Ascending aorta (tissue), 2 donors: ENCODE results near the gene CELF2. TPM values are rescaled to one million over a fixed set of nuclear protein-coding genes. Genes with fewer than 3 reads are reported as not detected.
A peak's percentile ranks its signal among the peaks of the same experiment; 100 is the strongest.

Source experiments
- DNase-seq, 2 donors: peaks; one replicate each; pipeline ENCODE4 v3.0.0-alpha.2; 2019; ENCODE audit warnings: low spot score in 2 of 2
- H3K27ac ChIP-seq, 2 donors: fragments of 200-600 bp; sonication (generic); one replicate each; pipeline ENCODE4 v1.5.1; 2016 to 2017; ENCODE audit warnings: mild to moderate bottlenecking in 1 of 2
- H3K27me3 ChIP-seq: fragments of 200-600 bp; sonication (generic); one replicate; pipeline ENCODE4 v1.5.1; 2017
- H3K36me3 ChIP-seq, 2 donors: fragments of 200-600 bp; sonication (generic); one replicate each; pipeline ENCODE4 v1.5.1; 2016
- H3K4me1 ChIP-seq, 2 donors: fragments of 200-600 bp; sonication (generic); one replicate each; pipeline ENCODE4 v1.5.1; 2016 to 2017; ENCODE audit warnings: mild to moderate bottlenecking in 1 of 2
- H3K4me3 ChIP-seq, 2 donors: fragments of 200-600 bp; sonication (generic); one replicate each; pipeline ENCODE4 v1.5.1; 2016 to 2017; ENCODE audit warnings: mild to moderate bottlenecking in 1 of 2
- H3K9me3 ChIP-seq, 2 donors: fragments of 200-600 bp; sonication (generic); one replicate each; pipeline ENCODE4 v1.5.1; 2016
- intact Hi-C: fragments of 100-400 bp; cut with DNase I; formaldehyde crosslinking; loops from one replicate; pipeline ENCODE4 v1.15.1; 2023
- total RNA-seq: library from RNA; depleted of rRNA; stranded (reverse); fragments of >200 nt; gene quantifications from one replicate; pipeline ENCODE4 v1.1.0, GENCODE V29; 2016
- TF ChIP-seq, protein P1 (sequence below), 3 experiments: fragments of 200-600 bp in 2 of 3; fragments of 450-650 bp in 1 of 3; sonication (generic) in 2 of 3; IDR thresholded peaks; one replicate each; pipeline ENCODE4 v1.5.1; 2016 to 2019; ENCODE audit warnings: antibody characterized with exemption in 3 of 3, mild to moderate bottlenecking in 1 of 3, moderate library complexity in 1 of 3

The CELF2 gene
- total RNA-seq, 1 donor from 2014 or later, result 26.6 TPM

DNA sequence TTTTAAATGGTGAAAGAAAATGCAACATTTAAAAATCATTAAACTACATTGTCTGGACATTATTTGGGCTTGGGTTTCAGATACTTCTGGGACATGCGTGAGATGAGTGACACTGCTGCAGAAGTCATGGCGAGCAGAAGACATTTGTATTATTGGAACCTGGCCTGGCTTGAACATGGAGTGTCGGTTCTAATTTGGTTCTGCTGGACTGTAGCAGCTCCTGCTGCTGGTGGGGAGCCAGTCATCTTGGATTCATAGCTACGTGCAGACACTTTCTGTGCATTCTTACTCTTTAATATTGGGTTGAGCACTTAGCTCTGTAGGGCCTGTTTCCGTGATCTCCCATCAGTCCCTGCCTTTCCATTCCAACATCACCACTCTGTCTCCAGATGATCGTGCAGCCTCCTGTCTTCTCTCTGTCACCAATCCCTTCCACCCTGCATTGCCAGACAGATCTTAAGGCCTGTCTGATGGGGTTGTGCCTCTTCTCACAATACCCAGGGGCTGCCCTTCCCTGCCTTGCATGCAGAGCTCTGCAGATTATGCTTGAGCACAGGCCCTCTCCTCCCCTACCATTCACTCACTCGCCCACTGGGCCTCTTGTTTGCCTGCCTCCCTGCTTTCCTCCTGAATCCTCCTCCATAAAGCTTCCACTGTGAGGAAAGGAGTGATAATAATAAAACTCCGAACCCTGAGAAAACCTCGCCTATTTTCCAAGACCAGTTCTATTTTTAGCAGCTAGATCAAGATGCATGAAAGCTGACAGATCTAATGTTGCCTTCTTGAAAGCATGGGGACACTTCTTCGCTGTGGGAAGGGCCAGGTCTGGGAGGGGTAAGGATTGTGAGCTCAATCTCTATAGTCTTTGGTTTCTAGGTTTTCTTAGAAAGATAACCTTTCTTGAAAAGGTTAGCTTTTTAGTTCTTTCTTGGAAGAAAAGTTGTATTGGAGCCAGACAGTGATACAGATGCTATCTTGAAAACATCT lies 32.9 kb downstream of the CELF2 start:
- TF ChIP-seq, protein P1, sequence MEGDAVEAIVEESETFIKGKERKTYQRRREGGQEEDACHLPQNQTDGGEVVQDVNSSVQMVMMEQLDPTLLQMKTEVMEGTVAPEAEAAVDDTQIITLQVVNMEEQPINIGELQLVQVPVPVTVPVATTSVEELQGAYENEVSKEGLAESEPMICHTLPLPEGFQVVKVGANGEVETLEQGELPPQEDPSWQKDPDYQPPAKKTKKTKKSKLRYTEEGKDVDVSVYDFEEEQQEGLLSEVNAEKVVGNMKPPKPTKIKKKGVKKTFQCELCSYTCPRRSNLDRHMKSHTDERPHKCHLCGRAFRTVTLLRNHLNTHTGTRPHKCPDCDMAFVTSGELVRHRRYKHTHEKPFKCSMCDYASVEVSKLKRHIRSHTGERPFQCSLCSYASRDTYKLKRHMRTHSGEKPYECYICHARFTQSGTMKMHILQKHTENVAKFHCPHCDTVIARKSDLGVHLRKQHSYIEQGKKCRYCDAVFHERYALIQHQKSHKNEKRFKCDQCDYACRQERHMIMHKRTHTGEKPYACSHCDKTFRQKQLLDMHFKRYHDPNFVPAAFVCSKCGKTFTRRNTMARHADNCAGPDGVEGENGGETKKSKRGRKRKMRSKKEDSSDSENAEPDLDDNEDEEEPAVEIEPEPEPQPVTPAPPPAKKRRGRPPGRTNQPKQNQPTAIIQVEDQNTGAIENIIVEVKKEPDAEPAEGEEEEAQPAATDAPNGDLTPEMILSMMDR (IDR thresholded peaks at IDR 0.05), result no peak
- H3K4me3 ChIP-seq, result no peak overlapping the region
- peak overlapping the region; percentile 4 to 19 for H3K27ac ChIP-seq
- intact Hi-C loops, result no loop called here
- H3K36me3 ChIP-seq, result no peaks in the 10 kb centered on the region
- no peaks in the 10 kb centered on the region for H3K27me3 ChIP-seq
- peaks cover 3 to 35% of the 10 kb centered on the region in 2 donors for H3K4me1 ChIP-seq
- H3K9me3 ChIP-seq, result no peaks in the 10 kb centered on the region
- no peak for DNase-seq

DNA sequence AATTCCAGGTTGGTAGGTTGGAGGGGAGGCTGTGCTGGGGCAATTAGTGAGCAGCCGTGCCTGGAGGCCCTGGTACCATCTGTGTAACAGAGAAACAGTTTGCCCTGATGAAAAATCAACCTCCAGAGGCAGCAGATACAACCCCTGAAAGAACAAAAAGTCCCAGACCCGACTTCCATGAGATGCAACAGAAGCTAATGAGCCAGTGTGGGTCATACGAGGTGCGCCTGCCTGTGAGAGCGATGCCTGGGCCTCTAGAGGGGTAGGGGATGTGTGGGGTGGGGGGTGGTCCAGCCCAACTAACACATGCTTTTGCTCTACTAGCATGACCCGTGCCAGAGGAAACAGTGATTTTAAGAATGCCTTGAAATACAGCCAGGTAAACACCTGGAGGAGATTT lies 39.3 kb downstream of the CELF2 start:
- intact Hi-C loops, result no loop called here
- peaks cover 0 to 4% of the 10 kb centered on the region in 2 donors for H3K4me1 ChIP-seq
- no peak for DNase-seq
- no peaks in the 10 kb centered on the region for H3K9me3 ChIP-seq
- no peak overlapping the region for H3K27ac ChIP-seq
- H3K36me3 ChIP-seq, result no peaks in the 10 kb centered on the region
- TF ChIP-seq, protein P1 (IDR thresholded peaks at IDR 0.05), result no peak
- no peak overlapping the region for H3K4me3 ChIP-seq
- no peaks in the 10 kb centered on the region for H3K27me3 ChIP-seq

DNA sequence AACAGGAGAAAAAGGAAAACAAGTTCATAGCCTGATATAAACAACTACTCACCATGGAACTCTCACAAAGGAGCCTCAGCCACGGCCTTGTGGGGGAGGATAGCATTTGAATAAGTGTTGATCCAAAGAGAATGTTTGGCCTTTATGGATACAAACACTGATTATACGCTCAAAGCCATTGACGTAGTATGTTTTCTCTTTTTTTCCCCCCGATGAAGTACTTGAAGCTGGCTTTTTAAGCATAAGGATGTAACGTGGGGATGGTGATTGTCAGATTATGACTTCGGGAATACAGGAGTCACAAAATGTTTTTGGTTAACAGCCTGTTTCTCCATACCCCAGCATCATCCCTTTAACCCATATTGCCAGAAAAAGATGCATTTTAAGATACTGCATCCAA lies 39.8 kb downstream of the CELF2 start:
- intact Hi-C loops, result no loop called here
- H3K27ac ChIP-seq, result no peak overlapping the region

DNA sequence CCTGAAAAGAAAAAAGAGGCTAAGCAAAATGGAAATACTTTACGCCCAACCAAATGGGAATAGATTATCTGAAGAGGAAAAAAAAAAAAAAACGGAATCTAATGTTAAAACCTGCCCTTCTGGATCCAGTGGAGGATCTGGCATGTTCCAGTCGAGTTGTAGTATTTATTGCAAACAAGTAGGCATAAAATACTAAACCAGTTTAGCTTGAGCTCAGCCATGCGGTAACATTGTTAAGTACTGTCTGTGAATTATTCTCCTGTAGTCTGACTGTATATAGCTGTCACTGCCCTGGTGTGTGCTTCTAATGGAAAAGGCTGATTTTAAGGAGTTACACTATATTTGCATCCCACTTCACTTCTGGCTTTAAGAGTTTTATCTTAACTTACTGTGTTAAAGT lies 40.3 kb downstream of the CELF2 start:
- no peak for DNase-seq
- intact Hi-C loops, result no loop called here
- no peak overlapping the region for H3K4me3 ChIP-seq
- H3K27me3 ChIP-seq, result no peaks in the 10 kb centered on the region
- H3K4me1 ChIP-seq, result peaks cover 0 to 2% of the 10 kb centered on the region in 2 donors
- no peaks in the 10 kb centered on the region for H3K9me3 ChIP-seq
- TF ChIP-seq, protein P1 (IDR thresholded peaks at IDR 0.05), result no peak
- no peaks in the 10 kb centered on the region for H3K36me3 ChIP-seq
- H3K27ac ChIP-seq, result no peak overlapping the region

More for the DNA sequence above, 39.8 kb downstream of the CELF2 start:
- H3K9me3 ChIP-seq, result no peaks in the 10 kb centered on the region
- DNase-seq, result no peak
- H3K4me1 ChIP-seq, result peaks cover 0 to 4% of the 10 kb centered on the region in 2 donors
- TF ChIP-seq, protein P1 (IDR thresholded peaks at IDR 0.05), result no peak
- no peak overlapping the region for H3K4me3 ChIP-seq
- H3K27me3 ChIP-seq, result no peaks in the 10 kb centered on the region
- no peaks in the 10 kb centered on the region for H3K36me3 ChIP-seq

DNA sequence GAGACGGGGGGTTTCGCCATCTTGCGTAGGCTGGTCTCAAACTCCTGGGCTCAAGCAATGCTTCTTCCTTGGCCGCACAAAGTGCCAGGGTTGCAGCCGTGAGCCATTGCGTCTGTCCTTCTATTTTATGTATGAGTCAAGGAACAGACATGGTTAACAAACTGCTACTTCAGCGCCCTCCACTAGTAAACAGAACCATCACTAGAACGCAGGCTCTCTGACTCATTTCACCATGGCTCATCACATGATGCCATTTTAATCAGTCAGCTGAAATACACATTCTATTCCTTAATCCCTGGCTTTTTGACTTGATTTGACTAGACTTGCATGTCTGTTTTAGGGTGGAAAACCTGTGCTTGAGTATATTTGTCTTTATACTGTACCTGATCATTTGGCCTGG lies 41.3 kb downstream of the CELF2 start:
- Histone ChIP-seq H3K4me1 (no peaks in the 10 kb centered on the region), H3K36me3 (no peaks in the 10 kb centered on the region), H3K9me3 (no peaks in the 10 kb centered on the region), H3K27me3 (no peaks in the 10 kb centered on the region), H3K27ac (no peak overlapping the region), H3K4me3 (no peak overlapping the region)
- intact Hi-C loops, result no loop called here
- DNase-seq, result no peak
- TF ChIP-seq, protein P1 (IDR thresholded peaks at IDR 0.05), result no peak
